CD4-positive, alpha-beta T cell treated with Interleukin-15 for 1 hour (primary cell): ENCODE results near the gene CCDC136.
A peak's percentile ranks its signal among the peaks of the same experiment; 100 is the strongest.

Experiments used
- DNase-seq: peaks from one replicate; pipeline ENCODE4 v3.0.0-alpha.2; 2020

Gene CCDC136

GRCh38 chr7:128833148-128833945, 41.6 kb downstream of the CCDC136 start:
- no peak for DNase-seq

- DNase-seq = no peak
Measured at GRCh38 chr7:128833946-128834325, 42.2 kb downstream of the CCDC136 start.

DNA sequence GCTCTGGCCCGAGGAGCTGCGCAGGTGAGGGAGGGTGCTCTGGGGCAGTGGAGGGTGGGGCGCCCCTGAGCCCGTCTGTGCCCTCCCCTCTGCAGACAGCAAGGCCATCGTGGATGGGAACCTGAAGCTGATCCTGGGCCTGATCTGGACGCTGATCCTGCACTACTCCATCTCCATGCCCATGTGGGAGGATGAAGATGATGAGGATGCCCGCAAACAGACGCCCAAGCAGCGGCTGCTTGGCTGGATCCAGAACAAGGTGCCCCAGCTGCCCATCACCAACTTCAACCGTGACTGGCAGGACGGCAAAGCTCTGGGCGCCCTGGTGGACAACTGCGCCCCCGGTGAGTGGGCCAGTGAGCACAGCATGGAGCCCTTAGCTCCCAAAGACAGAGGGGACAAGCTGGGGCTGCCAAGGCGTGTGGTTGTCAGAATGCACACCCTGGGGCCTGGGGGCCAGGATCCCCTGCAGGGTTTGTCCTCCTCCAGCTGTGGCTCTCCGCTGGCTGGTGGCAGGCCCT, 43.5 kb downstream of the CCDC136 start:
- no peak for DNase-seq

DNA sequence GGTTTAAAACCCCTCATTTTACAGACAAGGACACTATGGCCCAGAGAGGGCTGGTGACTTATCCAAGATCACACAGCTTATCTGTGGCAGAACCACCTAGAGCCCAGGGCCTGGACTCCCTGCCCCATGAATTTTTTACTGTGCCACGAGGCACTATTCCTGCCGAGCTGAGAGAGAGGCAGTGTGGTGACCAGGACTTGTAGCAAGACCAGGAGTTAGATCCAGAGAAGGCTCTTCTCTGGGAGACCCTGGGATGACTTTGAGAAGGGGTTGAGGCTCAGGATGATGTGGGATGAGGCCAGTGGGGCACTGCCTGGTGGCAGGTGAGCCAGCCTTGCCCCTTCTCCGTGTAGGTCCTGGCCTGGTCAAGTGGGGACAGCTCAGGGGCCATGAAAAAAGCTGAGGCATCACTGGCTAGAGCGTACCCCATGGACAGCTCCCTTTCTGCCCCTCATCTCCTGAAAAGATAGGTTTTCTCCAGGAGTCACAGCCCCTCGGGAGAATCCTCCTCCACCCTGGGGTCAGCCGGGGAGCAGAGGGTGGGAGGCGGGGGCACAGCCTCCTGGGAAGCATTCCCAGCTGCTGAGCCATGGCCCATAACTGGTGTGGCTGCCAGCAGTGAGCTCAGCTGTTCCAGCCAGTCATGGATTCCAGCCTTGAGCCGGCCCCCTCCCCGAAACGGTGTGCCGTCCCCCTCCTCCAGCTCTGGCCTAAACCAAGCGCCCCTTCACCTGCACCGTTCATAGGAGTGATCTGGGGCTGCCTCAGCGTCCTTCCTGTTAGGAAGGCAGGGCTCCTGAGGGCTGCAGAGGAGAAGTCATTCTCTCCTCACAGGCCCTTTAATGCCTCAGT, 44.2 kb downstream of the CCDC136 start:
- DNase-seq = no peak

DNA sequence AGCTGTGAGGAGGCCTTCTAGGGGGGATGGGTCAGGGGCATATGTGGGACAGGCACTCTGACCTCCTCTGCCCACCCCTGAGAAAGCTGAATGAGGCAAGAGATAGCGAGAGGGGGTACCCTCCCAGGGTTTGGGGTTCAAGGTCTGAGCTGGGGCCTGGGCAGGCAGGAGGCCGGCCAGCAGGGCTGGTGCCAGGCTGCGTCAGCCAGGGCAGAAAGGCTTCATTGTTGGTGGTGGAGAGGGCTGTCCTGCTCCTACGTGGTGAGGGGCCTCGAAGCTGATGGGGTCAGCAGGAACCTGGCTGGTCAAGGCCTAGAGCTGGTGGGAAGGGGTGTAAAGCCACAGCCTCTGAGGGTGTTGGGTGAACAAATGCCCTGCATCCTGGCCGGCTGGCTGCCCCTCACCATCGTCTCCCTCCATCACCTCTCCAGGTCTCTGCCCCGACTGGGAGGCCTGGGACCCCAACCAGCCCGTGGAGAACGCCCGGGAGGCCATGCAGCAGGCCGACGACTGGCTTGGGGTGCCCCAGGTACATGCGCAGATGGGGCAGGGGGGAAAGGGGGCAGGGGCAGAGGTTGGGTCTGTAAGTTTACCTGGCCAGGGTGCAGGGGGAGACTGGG, 45.1 kb downstream of the CCDC136 start:
- no peak for DNase-seq

DNA sequence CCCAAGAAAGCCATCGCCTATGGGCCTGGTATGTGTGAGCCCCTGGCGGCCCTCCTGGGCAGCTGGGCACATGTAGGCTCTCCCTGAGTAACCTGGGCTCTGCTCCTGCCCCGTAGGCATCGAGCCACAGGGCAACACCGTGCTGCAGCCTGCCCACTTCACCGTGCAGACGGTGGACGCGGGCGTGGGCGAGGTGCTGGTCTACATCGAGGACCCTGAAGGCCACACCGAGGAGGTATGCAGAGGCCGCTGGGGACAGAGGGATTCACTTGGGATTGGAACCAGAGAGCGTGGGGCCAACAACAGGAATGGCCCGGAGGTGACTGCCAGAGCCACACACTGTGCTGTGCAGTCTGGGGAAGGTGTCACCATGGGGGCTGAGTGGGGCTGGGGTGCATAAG, 45.8 kb downstream of the CCDC136 start:
- DNase-seq = no peak

- no peak for DNase-seq
Measured at GRCh38 chr7:128838109-128838779, 46.5 kb downstream of the CCDC136 start.

DNA sequence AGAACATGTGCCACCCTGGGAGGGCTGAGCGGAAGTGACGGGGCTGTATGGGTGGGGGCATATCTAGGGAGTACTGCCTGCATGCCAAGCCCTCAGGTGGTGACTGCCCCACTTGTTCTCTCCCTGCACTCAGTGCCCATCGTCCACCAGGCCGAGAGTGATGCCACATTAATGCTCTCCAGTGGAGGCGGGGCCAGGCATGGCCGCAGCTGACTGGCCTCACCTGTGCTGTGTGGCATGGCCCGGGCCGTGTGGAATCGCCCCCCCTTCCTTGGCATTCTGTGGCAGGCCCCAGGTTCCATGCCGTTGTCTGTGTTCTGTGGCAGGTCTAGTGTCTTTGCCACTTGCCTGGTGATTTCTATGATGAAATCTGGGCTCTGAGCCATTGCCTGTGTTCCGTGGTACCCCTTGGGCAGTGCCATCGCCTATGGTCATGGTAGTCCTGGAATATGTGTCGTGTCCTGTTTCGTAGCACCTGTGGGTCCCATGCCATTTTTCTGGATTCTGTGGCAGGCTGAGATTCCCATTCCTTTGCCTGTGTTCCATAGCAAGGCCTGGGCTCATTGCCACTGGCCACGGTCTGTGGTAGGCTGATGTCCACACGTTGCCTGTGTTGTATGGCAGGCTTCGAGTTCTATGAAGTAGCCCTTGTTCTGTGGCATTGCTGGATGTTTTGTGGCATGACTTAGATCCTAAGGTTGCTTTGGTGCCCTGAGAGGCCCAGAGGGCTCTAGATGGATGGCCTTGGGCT, 47.4 kb downstream of the CCDC136 start:
- DNase-seq = no peak

GRCh38 chr7:128839751-128840177, 48.0 kb downstream of the CCDC136 start:
- no peak for DNase-seq

DNA sequence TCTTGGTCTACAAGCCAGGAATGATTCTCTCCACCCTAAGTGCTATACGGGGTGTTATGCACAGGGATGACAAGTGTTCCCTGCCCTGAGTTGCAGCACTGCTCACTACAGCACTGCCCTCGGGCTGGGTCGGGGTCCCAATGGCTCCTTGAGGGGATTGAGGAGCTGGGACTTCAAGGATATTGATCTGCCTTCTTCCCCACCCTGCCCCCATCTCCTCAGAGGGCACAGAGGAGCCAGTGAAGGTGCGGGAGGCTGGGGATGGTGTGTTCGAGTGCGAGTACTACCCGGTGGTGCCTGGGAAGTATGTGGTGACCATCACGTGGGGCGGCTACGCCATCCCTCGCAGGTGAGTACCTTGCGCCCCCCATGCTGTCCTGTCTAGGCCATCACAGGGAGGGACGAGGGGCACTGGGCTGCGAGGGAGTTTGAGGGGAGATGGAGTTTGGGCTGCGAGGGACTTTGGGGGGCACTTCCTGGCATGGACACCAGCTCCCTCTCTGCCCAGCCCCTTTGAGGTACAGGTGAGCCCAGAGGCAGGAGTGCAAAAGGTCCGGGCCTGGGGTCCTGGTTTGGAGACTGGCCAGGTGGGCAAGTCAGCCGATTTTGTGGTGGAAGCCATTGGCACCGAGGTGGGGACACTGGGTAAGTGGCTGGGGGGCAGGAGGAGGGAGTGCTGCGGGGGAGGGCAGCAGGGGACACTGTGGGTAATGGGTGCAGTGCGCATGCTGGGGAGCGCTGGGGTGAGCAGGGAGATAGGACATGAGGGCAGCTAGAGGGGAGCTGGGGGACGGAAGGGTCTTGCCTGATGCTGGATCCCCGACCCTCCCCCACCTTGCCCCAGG, 48.8 kb downstream of the CCDC136 start:
- no peak for DNase-seq

DNA sequence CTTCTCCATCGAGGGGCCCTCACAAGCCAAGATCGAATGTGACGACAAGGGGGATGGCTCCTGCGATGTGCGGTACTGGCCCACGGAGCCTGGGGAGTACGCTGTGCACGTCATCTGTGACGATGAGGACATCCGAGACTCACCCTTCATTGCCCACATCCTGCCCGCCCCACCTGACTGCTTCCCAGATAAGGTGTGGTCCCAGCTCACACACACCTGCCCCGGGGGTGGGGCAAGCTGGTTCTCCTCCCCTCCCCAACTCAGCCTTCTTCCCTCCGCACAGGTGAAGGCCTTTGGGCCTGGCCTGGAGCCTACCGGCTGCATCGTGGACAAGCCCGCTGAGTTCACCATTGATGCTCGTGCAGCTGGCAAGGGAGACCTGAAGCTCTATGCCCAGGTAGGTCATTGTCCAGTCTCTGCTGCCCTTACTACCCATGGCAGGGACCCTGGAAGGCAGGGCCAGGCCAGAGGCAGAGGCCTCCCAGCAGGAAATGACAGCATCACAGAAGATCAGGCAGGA, 49.5 kb downstream of the CCDC136 start:
- no peak for DNase-seq

- DNase-seq = peak; percentile 36
Measured at GRCh38 chr7:128841921-128842673, 50.3 kb downstream of the CCDC136 start.

- no peak for DNase-seq
Measured at GRCh38 chr7:128842674-128843641, 51.2 kb downstream of the CCDC136 start.

DNA sequence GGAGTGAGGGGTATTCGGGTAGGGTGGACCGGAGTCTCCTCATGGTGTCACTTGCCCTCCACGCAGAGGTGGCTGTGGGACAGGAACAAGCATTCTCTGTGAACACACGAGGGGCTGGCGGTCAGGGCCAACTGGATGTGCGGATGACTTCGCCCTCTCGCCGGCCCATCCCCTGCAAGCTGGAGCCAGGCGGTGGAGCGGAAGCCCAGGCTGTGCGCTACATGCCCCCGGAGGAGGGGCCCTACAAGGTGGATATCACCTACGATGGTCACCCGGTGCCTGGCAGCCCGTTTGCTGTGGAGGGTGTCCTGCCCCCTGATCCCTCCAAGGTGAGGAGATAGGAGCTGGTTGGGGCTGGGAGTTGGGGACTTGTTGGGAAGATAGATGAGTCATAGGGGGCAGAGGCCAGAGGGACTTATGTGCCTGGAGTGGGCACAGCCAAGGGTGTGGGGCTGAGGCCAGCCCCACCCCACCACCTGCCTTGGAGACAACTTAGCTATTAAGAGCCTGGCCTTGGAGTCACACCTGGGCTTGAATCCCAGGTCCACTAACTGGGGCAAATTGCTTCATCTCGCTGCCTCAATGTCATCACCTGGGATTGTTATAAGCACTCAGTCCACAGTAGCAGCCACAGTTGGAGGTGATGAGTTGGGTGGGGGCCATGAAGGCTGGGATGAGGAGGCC, 52.3 kb downstream of the CCDC136 start:
- no peak for DNase-seq

DNA sequence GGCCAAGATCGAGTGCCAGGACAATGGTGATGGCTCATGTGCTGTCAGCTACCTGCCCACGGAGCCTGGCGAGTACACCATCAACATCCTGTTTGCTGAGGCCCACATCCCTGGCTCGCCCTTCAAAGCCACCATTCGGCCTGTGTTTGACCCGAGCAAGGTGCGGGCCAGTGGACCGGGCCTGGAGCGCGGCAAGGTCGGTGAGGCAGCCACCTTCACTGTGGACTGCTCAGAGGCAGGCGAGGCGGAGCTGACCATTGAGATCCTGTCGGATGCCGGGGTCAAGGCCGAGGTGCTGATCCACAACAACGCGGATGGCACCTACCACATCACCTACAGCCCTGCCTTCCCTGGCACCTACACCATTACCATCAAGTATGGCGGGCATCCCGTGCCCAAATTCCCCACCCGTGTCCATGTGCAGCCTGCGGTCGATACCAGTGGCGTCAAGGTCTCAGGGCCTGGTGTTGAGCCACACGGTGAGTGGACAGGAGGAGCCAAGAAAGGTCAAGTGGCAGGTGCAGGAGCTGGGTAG, 53.1 kb downstream of the CCDC136 start:
- DNase-seq = no peak

GRCh38 chr7:128845475-128845874, 53.7 kb downstream of the CCDC136 start:
- no peak for DNase-seq

GRCh38 chr7:128845987-128846386, 54.2 kb downstream of the CCDC136 start:
- DNase-seq = no peak
